Suppressor macrophage treated with lipopolysaccharide for 1 hour (primary cell): ENCODE data around the gene SLC7A8.

Source experiments
- DNase-seq, 3 donors: peaks; one replicate each; pipeline ENCODE4 v3.0.0-alpha.2; 2020 to 2022

Gene SLC7A8

GRCh38 chr14:23129759-23130316 lies 53.6 kb downstream of the SLC7A8 start:
- no peak for DNase-seq

- no peak for DNase-seq
Observed at GRCh38 chr14:23128969-23129758, 54.3 kb downstream of the SLC7A8 start.

GRCh38 chr14:23127861-23128260 lies 55.6 kb downstream of the SLC7A8 start:
- DNase-seq: no peak

GRCh38 chr14:23126548-23127278 lies 56.7 kb downstream of the SLC7A8 start:
- DNase-seq: no peak

- DNase-seq: no peak
Observed at GRCh38 chr14:23125933-23126524, 57.4 kb downstream of the SLC7A8 start.

GRCh38 chr14:23125011-23125410 lies 58.4 kb downstream of the SLC7A8 start:
- no peak for DNase-seq

GRCh38 chr14:23124337-23124954 lies 59.0 kb downstream of the SLC7A8 start:
- no peak for DNase-seq

- DNase-seq: no peak
Observed at GRCh38 chr14:23123419-23123818, 60.0 kb downstream of the SLC7A8 start.

GRCh38 chr14:23122086-23122485 lies 61.4 kb downstream of the SLC7A8 start:
- no peak for DNase-seq

- DNase-seq: peak; percentile 37 to 75 (median 63)
Observed at GRCh38 chr14:23121361-23121771, 62.1 kb downstream of the SLC7A8 start.

- DNase-seq: peak; percentile 92 to 95 (median 92)
Observed at GRCh38 chr14:23120541-23121251, 62.8 kb downstream of the SLC7A8 start.

GRCh38 chr14:23119363-23120327 lies 63.8 kb downstream of the SLC7A8 start:
- peak; percentile 54 to 67 (median 61) for DNase-seq

- DNase-seq: peak; percentile 65 to 79 (median 71)
Observed at GRCh38 chr14:23118506-23119362, 64.7 kb downstream of the SLC7A8 start, which contains the start of gene CEBPE. Gene CEBPE (minus strand): TSS chr14:23119255. CDS start chr14:23119091, 164 bp downstream.

GRCh38 chr14:23117371-23118020 lies 66.0 kb downstream of the SLC7A8 start:
- no peak for DNase-seq

- DNase-seq: no peak
Observed at GRCh38 chr14:23115918-23116317, 67.5 kb downstream of the SLC7A8 start.

- DNase-seq: peak; percentile 87 to 92 (median 87)
Observed at GRCh38 chr14:23115039-23115731, 68.3 kb downstream of the SLC7A8 start.

- DNase-seq: no peak
Observed at GRCh38 chr14:23114669-23115038, 68.8 kb downstream of the SLC7A8 start.

- no peak for DNase-seq
Observed at GRCh38 chr14:23114120-23114458, 69.4 kb downstream of the SLC7A8 start.
